H1 (cell line): Measurements from ENCODE around the gene FGGY. TPM values are rescaled to one million over a fixed set of nuclear protein-coding genes. Genes with fewer than 3 reads are reported as not detected.

Experiments
- CTCF ChIA-PET: fragments of 300-600 bp; sonication (Branson Sonifier 250); formaldehyde crosslinking; loops from one replicate; lab custom pipeline; 2021; ENCODE audit not compliant: partially characterized antibody; lab: Charles Lee
- POLR2A ChIA-PET: fragments of 300-600 bp; sonication (Branson Sonifier 250); formaldehyde crosslinking; loops from one replicate; lab custom pipeline; 2021; ENCODE audit warnings: inconsistent platforms; ENCODE audit not compliant: partially characterized antibody; lab: Charles Lee
- DNase-seq, 2 experiments: peaks; one replicate each; pipeline versions ENCODE4 v3.0.0 to v3.0.0-alpha.2; 2010 to 2022; ENCODE audit warnings: low spot score in 2 of 2, low read depth in 1 of 2, mixed read lengths in 1 of 2
- FAIRE-seq: peaks from 2 replicates; lab custom pipeline; 2011; peaks lifted over from hg19 to GRCh38; lab: Jason Lieb, UNC
- H2AFZ ChIP-seq: 2 replicates; pipeline ENCODE4 v1.8.1; 2012; ENCODE audit warnings: low read length, inconsistent platforms
- H2AK5ac ChIP-seq: 2 replicates; pipeline ENCODE4 v1.6.1; 2013; ENCODE audit warnings: low read depth, low read length
- H2BK120ac ChIP-seq: replicated peaks from 2 replicates; pipeline ENCODE3; 2013; ENCODE audit warnings: low read depth, low read length, inconsistent platforms
- H2BK12ac ChIP-seq: 2 replicates; pipeline ENCODE4 v1.6.1; 2013; ENCODE audit warnings: low read depth, low read length
- H2BK15ac ChIP-seq: 2 replicates; pipeline ENCODE4 v1.6.1; 2013; ENCODE audit warnings: low read length
- H2BK20ac ChIP-seq: 2 replicates; pipeline ENCODE4 v1.6.1; 2013; ENCODE audit warnings: low read length
- H2BK5ac ChIP-seq: 2 replicates; pipeline ENCODE4 v1.6.1; 2013; ENCODE audit warnings: low read depth, low read length
- H3K14ac ChIP-seq: 2 replicates; pipeline ENCODE4 v1.6.1; 2013; ENCODE audit warnings: inconsistent platforms; ENCODE audit not compliant: insufficient read length
- H3K18ac ChIP-seq: 2 replicates; pipeline ENCODE4 v1.6.1; 2013; ENCODE audit warnings: low read length; ENCODE audit errors: extremely low read depth
- H3K23ac ChIP-seq: 2 replicates; pipeline ENCODE4 v1.6.1; 2013; ENCODE audit warnings: inconsistent platforms; ENCODE audit not compliant: insufficient read length
- H3K23me2 ChIP-seq: 2 replicates; pipeline ENCODE4 v1.6.1; 2013; ENCODE audit warnings: low read depth, low read length
- H3K27ac ChIP-seq: 2 replicates; pipeline ENCODE4 v1.6.1; 2011; ENCODE audit warnings: low read depth, low read length, inconsistent platforms
- H3K27me3 ChIP-seq, 4 experiments: replicated peaks in 1 of 4; 1 replicate in 1 of 4; 2 replicates in 3 of 4; pipeline versions ENCODE4 v1.6.1 to v1.8.1; 2011 to 2013; ENCODE audit warnings: low read length in 3 of 4, mild to moderate bottlenecking in 3 of 4, inconsistent platforms in 2 of 4, mixed read lengths in 2 of 4, moderate library complexity in 1 of 4; ENCODE audit not compliant: control insufficient read depth in 3 of 4, insufficient read depth in 3 of 4; ENCODE audit errors: extremely low read depth in 1 of 4
- H3K36me3 ChIP-seq, 4 experiments: 2 replicates each; pipeline versions ENCODE4 v1.6.1 to v1.8.1; 2011 to 2013; ENCODE audit warnings: mild to moderate bottlenecking in 4 of 4, low read length in 3 of 4, moderate library complexity in 2 of 4, control low read depth in 1 of 4, inconsistent platforms in 1 of 4; ENCODE audit not compliant: insufficient read depth in 4 of 4, control insufficient read depth in 2 of 4
- H3K4ac ChIP-seq: replicated peaks from 2 replicates; pipeline ENCODE3; 2013; ENCODE audit warnings: low read length, low read depth, mixed read lengths, inconsistent platforms; ENCODE audit not compliant: insufficient read length
- H3K4me1 ChIP-seq, 4 experiments: replicated peaks in 1 of 4; 1 replicate in 1 of 4; 2 replicates in 3 of 4; pipeline versions ENCODE4 v1.6.1 to v1.8.1; 2011 to 2013; ENCODE audit warnings: low read length in 3 of 4, inconsistent platforms in 2 of 4, mixed read lengths in 1 of 4; ENCODE audit not compliant: insufficient read depth in 4 of 4, control insufficient read depth in 3 of 4
- H3K4me2 ChIP-seq, 2 experiments: 2 replicates each; pipeline versions ENCODE4 v1.6.1 to v1.8.1; 2011 to 2013; ENCODE audit warnings: low read depth in 2 of 2, low read length in 2 of 2, control low read depth in 1 of 2, inconsistent platforms in 1 of 2, mild to moderate bottlenecking in 1 of 2; ENCODE audit not compliant: insufficient read depth in 1 of 2
- H3K4me3 ChIP-seq, 4 experiments: fragments of 200-600, 300-600 bp in 1 of 4; sonication (generic), shearing (Covaris generic), sonication (Bioruptor Twin) in 1 of 4; 2 replicates each; pipeline versions ENCODE4 v1.5.1 to v1.8.1; 2011 to 2016; ENCODE audit warnings: low read length in 4 of 4, low read depth in 3 of 4, control low read depth in 2 of 4, inconsistent platforms in 2 of 4, mild to moderate bottlenecking in 2 of 4, mixed read lengths in 1 of 4, moderate library complexity in 1 of 4; ENCODE audit not compliant: insufficient read depth in 2 of 4; ENCODE audit errors: extremely low read depth in 1 of 4
- H3K56ac ChIP-seq: replicated peaks from 2 replicates; pipeline ENCODE3; 2013; ENCODE audit warnings: low read depth, mild to moderate bottlenecking, mixed read lengths, low read length, inconsistent platforms; ENCODE audit not compliant: insufficient read length
- H3K79me1 ChIP-seq: 2 replicates; pipeline ENCODE4 v1.6.1; 2013; ENCODE audit warnings: low read depth, low read length, control low read depth
- H3K79me2 ChIP-seq, 2 experiments: 2 replicates each; pipeline versions ENCODE4 v1.6.1 to v1.8.1; 2012 to 2013; ENCODE audit warnings: low read length in 2 of 2, mild to moderate bottlenecking in 2 of 2, inconsistent platforms in 1 of 2; ENCODE audit not compliant: insufficient read depth in 2 of 2, control insufficient read depth in 1 of 2
- H3K9ac ChIP-seq, 4 experiments: replicated peaks in 1 of 4; 1 replicate in 1 of 4; 2 replicates in 3 of 4; pipeline versions ENCODE4 v1.6.1 to v1.8.1; 2011 to 2013; ENCODE audit warnings: low read depth in 3 of 4, low read length in 3 of 4, control low read depth in 2 of 4, mild to moderate bottlenecking in 2 of 4, moderate library complexity in 2 of 4, inconsistent platforms in 1 of 4; ENCODE audit errors: extremely low read depth in 1 of 4
- H3K9me3 ChIP-seq, 2 experiments: 2 replicates each; pipeline versions ENCODE4 v1.6.1 to v1.8.1; 2012 to 2013; ENCODE audit warnings: mild to moderate bottlenecking in 2 of 2, moderate library complexity in 2 of 2, control low read depth in 1 of 2, inconsistent platforms in 1 of 2, low read depth in 1 of 2, low read length in 1 of 2, mixed read lengths in 1 of 2; ENCODE audit not compliant: insufficient read depth in 2 of 2
- H4K20me1 ChIP-seq, 2 experiments: replicated peaks in 1 of 2; 2 replicates each; pipeline versions ENCODE3 to v1.8.1; 2011 to 2013; ENCODE audit warnings: inconsistent platforms in 2 of 2, low read length in 2 of 2, mild to moderate bottlenecking in 1 of 2; ENCODE audit not compliant: insufficient read depth in 2 of 2, control insufficient read depth in 1 of 2
- H4K5ac ChIP-seq: 2 replicates; pipeline ENCODE4 v1.6.1; 2013; ENCODE audit warnings: low read length, low read depth, mixed read lengths, inconsistent platforms; ENCODE audit not compliant: insufficient read length
- H4K8ac ChIP-seq: 2 replicates; pipeline ENCODE4 v1.8.0; 2013; ENCODE audit warnings: mild to moderate bottlenecking, moderate library complexity, low read length, inconsistent platforms; ENCODE audit not compliant: insufficient read depth; ENCODE audit errors: extremely low read depth
- H4K91ac ChIP-seq: replicated peaks from 2 replicates; pipeline ENCODE3; 2013; ENCODE audit warnings: low read length, mixed read lengths, inconsistent platforms; ENCODE audit not compliant: insufficient read length
- BCL11A ChIP-seq, 2 experiments: IDR thresholded peaks; one replicate each; pipeline ENCODE4 v1.6.1; 2011; ENCODE audit warnings: low read depth in 2 of 2, low read length in 2 of 2, mild to moderate bottlenecking in 2 of 2
- CBX5 ChIP-seq: fragments of 300-800, 300-1000 bp; sonication (generic); IDR thresholded peaks from 2 replicates; pipeline ENCODE4 v1.7.1; 2016; ENCODE audit warnings: antibody characterized with exemption, low read length, low read depth
- CEBPB ChIP-seq: IDR thresholded peaks from 2 replicates; pipeline ENCODE4 v1.6.1; 2012; ENCODE audit warnings: low read depth, low read length
- CREB1 ChIP-seq: IDR thresholded peaks from 2 replicates; pipeline ENCODE4 v1.6.1; 2012; ENCODE audit warnings: inconsistent platforms
- GTF2F1 ChIP-seq: IDR thresholded peaks from 2 replicates; pipeline ENCODE4 v1.6.1; 2012; ENCODE audit warnings: low read depth, low read length, improper control_type of control experiment, borderline replicate concordance
- MAX ChIP-seq: IDR thresholded peaks from 2 replicates; pipeline ENCODE4 v1.6.1; 2012; ENCODE audit warnings: inconsistent platforms
- RXRA ChIP-seq: IDR thresholded peaks from 2 replicates; pipeline ENCODE4 v1.6.1; 2011; ENCODE audit warnings: low read depth, mild to moderate bottlenecking, low read length, moderate library complexity; ENCODE audit not compliant: insufficient read depth
- SIN3A ChIP-seq, 2 experiments: IDR thresholded peaks in 1 of 2; conservative IDR thresholded peaks in 1 of 2; 2 replicates each; pipeline ENCODE4 v1.6.1; 2011 to 2012; ENCODE audit warnings: low read length in 2 of 2, improper control_type of control experiment in 1 of 2, low read depth in 1 of 2, mild to moderate bottlenecking in 1 of 2
- SIRT6 ChIP-seq: IDR thresholded peaks from one replicate; pipeline ENCODE4 v1.7.1; 2012; ENCODE audit warnings: low read length, inconsistent platforms
- SUZ12 ChIP-seq: fragments of 200-600 bp; sonication (generic); IDR thresholded peaks from 2 replicates; pipeline ENCODE4 v1.6.1; 2012; ENCODE audit warnings: mild to moderate bottlenecking, inconsistent platforms, low read length, moderate library complexity, mixed read lengths
- YY1 ChIP-seq: IDR thresholded peaks from 2 replicates; pipeline ENCODE4 v1.6.1; 2011; ENCODE audit warnings: low read depth, mild to moderate bottlenecking, low read length
- WGBS, 2 experiments: shearing (Covaris generic) in 1 of 2; methylation state at CpG; one replicate each; pipeline versions ENCODE4 v1.1.6 to v1.1.7; 2013 to 2015; ENCODE audit warnings: low lambda C conversion rate in 2 of 2, mixed read lengths in 2 of 2, inconsistent platforms in 1 of 2, low coverage in 1 of 2, missing lambda C conversion rate in 1 of 2; ENCODE audit not compliant: insufficient replicate concordance in 2 of 2, insufficient coverage in 1 of 2, insufficient read length in 1 of 2; ENCODE audit errors: extremely low coverage in 1 of 2, missing lambda C conversion rate in 1 of 2; 5-methylcytosine and 5-hydroxymethylcytosine counted together
- polyA plus RNA-seq, 7 experiments: library from polyadenylated mRNA; depleted of rRNA in 3 of 7; stranded (reverse) in 5 of 7; unstranded in 2 of 7; fragments of >200 nt in 5 of 7; fragments of 200-250 nt in 2 of 7; gene quantifications; 1 replicate in 5 of 7; 2 replicates in 1 of 7; 4 replicates in 1 of 7; pipeline versions ENCODE4 v1.2.1 to v1.2.3, GENCODE V29; 2011 to 2013; ENCODE audit warnings: missing spikeins in 2 of 7, mixed read lengths in 2 of 7
- total RNA-seq: library from RNA; stranded (reverse); fragmentation: NEBNext Ultra II Directional; extraction: Animal tissue kit (Norgen Biotek cat#: 25700); gene quantifications from 2 replicates; pipeline ENCODE4 v1.2.1, GENCODE V29; 2021
- TF ChIP-seq, protein P1 (sequence below), 3 experiments: IDR thresholded peaks; 1 replicate in 2 of 3; 2 replicates in 1 of 3; pipeline versions ENCODE4 v1.5.1 to v1.6.1; 2011; ENCODE audit warnings: low read length in 3 of 3, mild to moderate bottlenecking in 3 of 3, inconsistent platforms in 2 of 3, low read depth in 1 of 3, moderate library complexity in 1 of 3; ENCODE audit not compliant: insufficient read depth in 1 of 3; ENCODE audit errors: control extremely low read depth in 1 of 3

The FGGY gene
- total and polyA plus RNA-seq, 2 of the 8 experiments (the other 6 are each of a cell fraction or from before 2014, with no cell fraction given), result 10.3 to 12.5 TPM

GRCh38 chr1:59506952-59507351, 210.1 kb downstream of the FGGY start:
- ChIA-PET POLR2A (interaction anchor here (0.7 kb wide), 1 partner anchor 435 kb away, joined by 3 read pairs; no protein-coding TSS in a partner anchor), CTCF (no interaction called here)
- H3K4ac ChIP-seq, result no peak overlapping the region
- H2BK20ac ChIP-seq, result no peak overlapping the region
- H3K14ac ChIP-seq, result no peak overlapping the region
- H2BK5ac ChIP-seq, result no peak overlapping the region
- H4K8ac ChIP-seq, result no peak overlapping the region
- H2BK120ac ChIP-seq, result no peak overlapping the region
- no peaks in the 10 kb centered on the region for H3K9me3 ChIP-seq
- 93% methylated on average over 3 of the region's 3 CpGs; no CpG with 5 or more reads in 1 of the 2 experiments for WGBS, 2 experiments
- H3K27ac ChIP-seq, result no peak overlapping the region
- H4K5ac ChIP-seq, result no peak overlapping the region
- no peak overlapping the region for H3K4me2 ChIP-seq
- no peak overlapping the region for H3K23ac ChIP-seq
- H3K79me2 ChIP-seq, result no peaks in the 10 kb centered on the region
- H3K79me1 ChIP-seq, result no peaks in the 10 kb centered on the region
- no peak overlapping the region for H3K9ac ChIP-seq
- no peaks in the 10 kb centered on the region for H3K23me2 ChIP-seq
- DNase-seq (no peak), FAIRE-seq (no peak)
- TF ChIP-seq YY1 (no peak), MAX (no peak), CEBPB (no peak), RXRA (no peak), GTF2F1 (no peak), SUZ12 (no peak), BCL11A (IDR thresholded peaks at IDR 0.05; ENCODE audit: low read depth in 2 of 2, low read length in 2 of 2) (no peak), SIN3A (conservative IDR thresholded peaks at IDR 0.05 in 1 of 2, IDR thresholded peaks at IDR 0.05 in 1 of 2; ENCODE audit: low read depth in 1 of 2, low read length in 2 of 2) (no peak), CREB1 (no peak), CBX5 (no peak), SIRT6 (no peak)
- TF ChIP-seq, protein P1, sequence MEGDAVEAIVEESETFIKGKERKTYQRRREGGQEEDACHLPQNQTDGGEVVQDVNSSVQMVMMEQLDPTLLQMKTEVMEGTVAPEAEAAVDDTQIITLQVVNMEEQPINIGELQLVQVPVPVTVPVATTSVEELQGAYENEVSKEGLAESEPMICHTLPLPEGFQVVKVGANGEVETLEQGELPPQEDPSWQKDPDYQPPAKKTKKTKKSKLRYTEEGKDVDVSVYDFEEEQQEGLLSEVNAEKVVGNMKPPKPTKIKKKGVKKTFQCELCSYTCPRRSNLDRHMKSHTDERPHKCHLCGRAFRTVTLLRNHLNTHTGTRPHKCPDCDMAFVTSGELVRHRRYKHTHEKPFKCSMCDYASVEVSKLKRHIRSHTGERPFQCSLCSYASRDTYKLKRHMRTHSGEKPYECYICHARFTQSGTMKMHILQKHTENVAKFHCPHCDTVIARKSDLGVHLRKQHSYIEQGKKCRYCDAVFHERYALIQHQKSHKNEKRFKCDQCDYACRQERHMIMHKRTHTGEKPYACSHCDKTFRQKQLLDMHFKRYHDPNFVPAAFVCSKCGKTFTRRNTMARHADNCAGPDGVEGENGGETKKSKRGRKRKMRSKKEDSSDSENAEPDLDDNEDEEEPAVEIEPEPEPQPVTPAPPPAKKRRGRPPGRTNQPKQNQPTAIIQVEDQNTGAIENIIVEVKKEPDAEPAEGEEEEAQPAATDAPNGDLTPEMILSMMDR (IDR thresholded peaks at IDR 0.05; ENCODE audit: control extremely low read depth in 1 of 3, insufficient read depth in 1 of 3, low read depth in 1 of 3, low read length in 3 of 3), result no peak
- H4K91ac ChIP-seq, result no peak overlapping the region
- H4K20me1 ChIP-seq, result no peaks in the 10 kb centered on the region
- H3K56ac ChIP-seq, result no peak overlapping the region
- H2AK5ac ChIP-seq, result no peak overlapping the region
- H3K4me3 ChIP-seq, result no peak overlapping the region
- no peak overlapping the region for H2AFZ ChIP-seq
- no peak overlapping the region for H3K18ac ChIP-seq
- H3K27me3 ChIP-seq, result no peaks in the 10 kb centered on the region
- peaks cover 0 to 6% (median 2%) of the 10 kb centered on the region in 4 experiments; a peak in 2 of 7 replicates for H3K4me1 ChIP-seq
- H2BK15ac ChIP-seq, result no peak overlapping the region
- H2BK12ac ChIP-seq, result no peak overlapping the region
- H3K36me3 ChIP-seq, result no peaks in the 10 kb centered on the region
